IMR-90 (cell line): ENCODE measurements around the gene PLB1. TPM values are rescaled to one million over a fixed set of nuclear protein-coding genes. Genes with fewer than 3 reads are reported as not detected.

Experiments used
- ATAC-seq: fragments of 200-7000 bp; cut with Tn5 transposase; 2 replicates; pipeline ENCODE4 v1.9.1; 2020; ENCODE audit warnings: low read depth, mild to moderate bottlenecking, moderate library complexity
- BruUV-seq: library from RNA; stranded (reverse); fragments of 400-500 nt; replicated peaks from 2 replicates; lab custom pipeline; 2021; lab: Mats Ljungman, UMichigan
- CTCF ChIA-PET: fragments of 300-600 bp; formaldehyde crosslinking; extraction: SDS; loops from one replicate; lab custom pipeline; 2021; ENCODE audit warnings: antibody characterized with exemption; lab: Yijun Ruan, JAX
- POLR2A ChIA-PET: fragments of 300-600 bp; sonication (Branson Sonifier 250); formaldehyde crosslinking; loops from one replicate; lab custom pipeline; 2022; ENCODE audit warnings: antibody characterized with exemption; ENCODE audit not compliant: unreplicated experiment; lab: Charles Lee
- DNase-seq: peaks from one replicate; pipeline ENCODE4 v3.0.0; 2013
- H2AFZ ChIP-seq: replicated peaks from 2 replicates; pipeline ENCODE3; 2013; ENCODE audit warnings: low read length, mild to moderate bottlenecking; ENCODE audit not compliant: poor library complexity
- H2AK5ac ChIP-seq: 2 replicates; pipeline ENCODE4 v1.6.1; 2013; ENCODE audit warnings: low read depth, low read length, inconsistent platforms
- H2AK9ac ChIP-seq: replicated peaks from 2 replicates; pipeline ENCODE3; 2013; ENCODE audit warnings: mild to moderate bottlenecking, low read depth, low read length, moderate library complexity; ENCODE audit not compliant: poor library complexity
- H2BK120ac ChIP-seq: 2 replicates; pipeline ENCODE4 v1.6.1; 2013; ENCODE audit warnings: low read depth, low read length, inconsistent platforms
- H2BK15ac ChIP-seq: 3 replicates; pipeline ENCODE4 v1.6.1; 2013; ENCODE audit warnings: low read depth, low read length, inconsistent platforms
- H2BK20ac ChIP-seq: 2 replicates; pipeline ENCODE4 v1.6.1; 2013; ENCODE audit warnings: low read depth, mild to moderate bottlenecking, inconsistent platforms, low read length, moderate library complexity
- H2BK5ac ChIP-seq: 2 replicates; pipeline ENCODE4 v1.6.1; 2013; ENCODE audit warnings: mild to moderate bottlenecking, low read depth, low read length, inconsistent platforms; ENCODE audit not compliant: poor library complexity, severe bottlenecking
- H3K14ac ChIP-seq: replicated peaks from 2 replicates; pipeline ENCODE4 v1.6.1; 2013; ENCODE audit warnings: low read depth, low read length, inconsistent platforms
- H3K18ac ChIP-seq: 2 replicates; pipeline ENCODE4 v1.6.1; 2013; ENCODE audit warnings: low read depth, low read length, control low read depth
- H3K23ac ChIP-seq: 2 replicates; pipeline ENCODE4 v1.6.1; 2013; ENCODE audit warnings: low read depth, low read length, inconsistent platforms
- H3K27ac ChIP-seq: 2 replicates; pipeline ENCODE4 v1.5.1; 2013; ENCODE audit warnings: mild to moderate bottlenecking, control low read depth, low read length; ENCODE audit not compliant: insufficient read depth
- H3K27me3 ChIP-seq: 2 replicates; pipeline ENCODE4 v1.6.1; 2013; ENCODE audit warnings: low read length; ENCODE audit not compliant: control insufficient read depth, insufficient read depth
- H3K36me3 ChIP-seq: 2 replicates; pipeline ENCODE4 v1.6.1; 2013; ENCODE audit warnings: low read length, mixed read lengths; ENCODE audit not compliant: control insufficient read depth, insufficient read depth
- H3K4ac ChIP-seq: 2 replicates; pipeline ENCODE4 v1.6.1; 2013; ENCODE audit warnings: low read depth, low read length, inconsistent platforms
- H3K4me1 ChIP-seq: 2 replicates; pipeline ENCODE4 v1.6.1; 2013; ENCODE audit warnings: low read length, mixed read lengths; ENCODE audit not compliant: control insufficient read depth, insufficient read depth
- H3K4me2 ChIP-seq: 2 replicates; pipeline ENCODE4 v1.6.1; 2013; ENCODE audit warnings: low read depth, mild to moderate bottlenecking, control low read depth, low read length, moderate library complexity
- H3K4me3 ChIP-seq: 2 replicates; pipeline ENCODE4 v1.5.1; 2013; ENCODE audit warnings: low read depth, mild to moderate bottlenecking, control low read depth, low read length, moderate library complexity; ENCODE audit not compliant: insufficient read depth
- H3K56ac ChIP-seq: 2 replicates; pipeline ENCODE4 v1.6.1; 2013; ENCODE audit warnings: low read length, inconsistent platforms; ENCODE audit not compliant: insufficient read depth; ENCODE audit errors: extremely low read depth
- H3K79me1 ChIP-seq, 2 experiments: 2 replicates each; pipeline ENCODE4 v1.6.1; 2013; ENCODE audit warnings: low read length in 2 of 2, inconsistent platforms in 1 of 2, low read depth in 1 of 2
- H3K9ac ChIP-seq: 2 replicates; pipeline ENCODE4 v1.6.1; 2013; ENCODE audit warnings: low read depth, low read length, control low read depth
- H3K9me1 ChIP-seq: 2 replicates; pipeline ENCODE4 v1.6.1; 2013; ENCODE audit warnings: low read length, inconsistent platforms; ENCODE audit not compliant: insufficient read depth
- H3K9me3 ChIP-seq: 2 replicates; pipeline ENCODE4 v1.6.1; 2013; ENCODE audit warnings: low read length; ENCODE audit not compliant: control insufficient read depth, insufficient read depth
- H4K20me1 ChIP-seq: 2 replicates; pipeline ENCODE4 v1.6.1; 2013; ENCODE audit warnings: low read length, inconsistent platforms; ENCODE audit not compliant: insufficient read depth
- H4K5ac ChIP-seq: 2 replicates; pipeline ENCODE4 v1.6.1; 2013; ENCODE audit warnings: mild to moderate bottlenecking, low read depth, low read length, control low read depth
- H4K8ac ChIP-seq, 2 experiments: 2 replicates each; pipeline ENCODE4 v1.6.1; 2013; ENCODE audit warnings: low read depth in 2 of 2, low read length in 2 of 2, control low read depth in 1 of 2, inconsistent platforms in 1 of 2
- H4K91ac ChIP-seq: 2 replicates; pipeline ENCODE4 v1.6.1; 2013; ENCODE audit warnings: low read depth, low read length, inconsistent platforms; ENCODE audit not compliant: insufficient read depth
- FOS ChIP-seq: fragments of 150-350 bp; IDR thresholded peaks from 2 replicates; pipeline ENCODE4 v1.6.1; 2016; ENCODE audit warnings: low read depth, low read length
- MAFK ChIP-seq: IDR thresholded peaks from 2 replicates; pipeline ENCODE4 v1.6.1; 2012; ENCODE audit warnings: low read depth, low read length, improper control_type of control experiment
- POLR2A ChIP-seq: IDR thresholded peaks from 2 replicates; pipeline ENCODE4 v1.6.1; 2012; ENCODE audit warnings: mild to moderate bottlenecking, low read depth, low read length
- RCOR1 ChIP-seq: IDR thresholded peaks from 2 replicates; pipeline ENCODE4 v1.6.1; 2012; ENCODE audit warnings: mild to moderate bottlenecking, low read length, improper control_type of control experiment; ENCODE audit not compliant: insufficient replicate concordance
- RFX5 ChIP-seq: IDR thresholded peaks from 2 replicates; pipeline ENCODE4 v1.8.0; 2012; ENCODE audit warnings: low read depth, mild to moderate bottlenecking, low read length, moderate library complexity
- SMC3 ChIP-seq: fragments of 150-350 bp; IDR thresholded peaks from 2 replicates; pipeline ENCODE4 v1.6.1; 2016; ENCODE audit warnings: low read depth, mild to moderate bottlenecking, antibody characterized with exemption, low read length, moderate library complexity
- WGBS, 2 experiments: methylation state at CpG; one replicate each; pipeline versions ENCODE4 v1.1.5 to v1.1.7; 2013; ENCODE audit warnings: missing lambda C conversion rate in 2 of 2; ENCODE audit not compliant: insufficient read length in 1 of 2; ENCODE audit errors: extremely low coverage in 2 of 2; 5-methylcytosine and 5-hydroxymethylcytosine counted together
- dilution Hi-C: fragments of 300-500 bp; cut with HindIII; formaldehyde crosslinking; loops from one replicate; pipeline ENCODE4 v1.14.3; 2018; ENCODE audit warnings: low sequenced_read_pairs; ENCODE audit not compliant: unreplicated experiment
- in situ Hi-C: fragments of 300-500 bp; cut with MboI; formaldehyde crosslinking; loops from 3 replicates; pipeline ENCODE4 v1.14.3; 2019; ENCODE audit warnings: low sequenced_read_pairs, inconsistent platforms, mixed read lengths
- intact Hi-C: fragments of 100-400 bp; cut with micrococcal nuclease; formaldehyde crosslinking; loops from 2 replicates; pipeline ENCODE4 v1.10.0; 2022
- polyA plus RNA-seq, 3 experiments: library from polyadenylated mRNA; depleted of rRNA; stranded (reverse); fragments of >200 nt; gene quantifications; 2 replicates each; pipeline ENCODE4 v1.2.3, GENCODE V29; 2012; ENCODE audit warnings: low replicate concordance in 1 of 3
- total RNA-seq: library from RNA; depleted of rRNA; stranded (reverse); fragments of >200 nt; gene quantifications from 2 replicates; pipeline ENCODE4 v1.2.3, GENCODE V29; 2012
- TF ChIP-seq, protein P1 (sequence below): fragments of 150-350 bp; IDR thresholded peaks from 2 replicates; pipeline ENCODE4 v1.6.1; 2017; ENCODE audit warnings: mild to moderate bottlenecking, antibody characterized with exemption, low read length, low read depth
- TF ChIP-seq, protein P2 (sequence below): conservative IDR thresholded peaks from 2 replicates; pipeline ENCODE4 v1.5.1; 2012; ENCODE audit warnings: mild to moderate bottlenecking, low read depth, low read length, improper control_type of control experiment

The PLB1 gene
- total and polyA plus RNA-seq, 2 of the 4 experiments (the other 2 are of a cell fraction), result 0.74 to 0.90 TPM

DNA sequence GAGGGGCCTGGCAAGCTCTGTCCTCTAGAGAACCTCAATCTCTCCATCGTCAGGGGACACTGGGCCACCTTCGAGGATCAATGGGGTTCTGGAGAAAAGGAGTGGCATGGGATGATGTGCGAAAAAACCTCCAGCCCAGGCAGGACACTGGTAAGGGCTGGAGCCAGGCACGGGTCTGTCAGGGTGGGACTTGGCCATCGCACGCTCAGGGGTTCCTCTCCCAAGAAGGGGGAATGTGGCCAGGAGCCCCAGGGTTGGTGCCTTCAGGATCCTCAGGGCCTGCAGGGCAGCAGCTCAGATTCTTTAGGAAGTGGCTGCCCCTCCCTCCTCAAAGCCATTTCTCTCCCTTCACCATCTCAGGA is 46.8 kb upstream of the PLB1 start:
- H3K4me1 ChIP-seq, result peaks cover 37% of the 10 kb centered on the region

More for the DNA sequence above, 46.8 kb upstream of the PLB1 start:
- H3K9ac ChIP-seq, result no peak overlapping the region
- H3K4ac ChIP-seq, result peak overlapping the region; percentile 95
- ChIA-PET POLR2A (no interaction called here), CTCF (no interaction called here)
- H3K9me3 ChIP-seq, result no peaks in the 10 kb centered on the region
- H2BK5ac ChIP-seq, result peak overlapping the region; percentile 88
- peak overlapping the region; percentile 85 for H3K14ac ChIP-seq
- no peaks in the 10 kb centered on the region for H3K27me3 ChIP-seq
- WGBS, 2 experiments, result 92% methylated on average over 2 of the region's 6 CpGs; no CpG with 5 or more reads in 1 of the 2 experiments
- peaks cover 43% of the 10 kb centered on the region for H3K9me1 ChIP-seq
- ATAC-seq, result no peak
- in situ Hi-C loops (no loop called here), dilution Hi-C loops (no loop called here), intact Hi-C loops (loop anchor here (5.0 kb wide), 1 partner anchor 747 kb away; no protein-coding TSS in a partner anchor)
- H4K5ac ChIP-seq, result peak overlapping the region; percentile 43; the same call in 1 of the 2 replicates
- H3K4me2 ChIP-seq, result no peak overlapping the region
- peak overlapping the region; percentile 93 for H3K18ac ChIP-seq
- H3K23ac ChIP-seq, result peak overlapping the region; percentile 35; the same call in 1 of the 2 replicates
- H3K4me3 ChIP-seq, result no peak overlapping the region
- peak overlapping the region; percentile 98 for H2BK120ac ChIP-seq
- no TSS peak for BruUV-seq
- H2AK9ac ChIP-seq, result peak overlapping the region; percentile 93
- H3K27ac ChIP-seq, result peak overlapping the region; percentile 88; the same call in 1 of the 2 replicates
- H4K8ac ChIP-seq, result peak overlapping the region in 1 of 2 experiments; percentile 97; a peak in 3 of 4 replicates
- TF ChIP-seq FOS (no peak), POLR2A (no peak), MAFK (no peak), SMC3 (no peak), RCOR1 (no peak), RFX5 (no peak)
- TF ChIP-seq, protein P1, sequence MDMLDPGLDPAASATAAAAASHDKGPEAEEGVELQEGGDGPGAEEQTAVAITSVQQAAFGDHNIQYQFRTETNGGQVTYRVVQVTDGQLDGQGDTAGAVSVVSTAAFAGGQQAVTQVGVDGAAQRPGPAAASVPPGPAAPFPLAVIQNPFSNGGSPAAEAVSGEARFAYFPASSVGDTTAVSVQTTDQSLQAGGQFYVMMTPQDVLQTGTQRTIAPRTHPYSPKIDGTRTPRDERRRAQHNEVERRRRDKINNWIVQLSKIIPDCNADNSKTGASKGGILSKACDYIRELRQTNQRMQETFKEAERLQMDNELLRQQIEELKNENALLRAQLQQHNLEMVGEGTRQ, result no peak
- TF ChIP-seq, protein P2, sequence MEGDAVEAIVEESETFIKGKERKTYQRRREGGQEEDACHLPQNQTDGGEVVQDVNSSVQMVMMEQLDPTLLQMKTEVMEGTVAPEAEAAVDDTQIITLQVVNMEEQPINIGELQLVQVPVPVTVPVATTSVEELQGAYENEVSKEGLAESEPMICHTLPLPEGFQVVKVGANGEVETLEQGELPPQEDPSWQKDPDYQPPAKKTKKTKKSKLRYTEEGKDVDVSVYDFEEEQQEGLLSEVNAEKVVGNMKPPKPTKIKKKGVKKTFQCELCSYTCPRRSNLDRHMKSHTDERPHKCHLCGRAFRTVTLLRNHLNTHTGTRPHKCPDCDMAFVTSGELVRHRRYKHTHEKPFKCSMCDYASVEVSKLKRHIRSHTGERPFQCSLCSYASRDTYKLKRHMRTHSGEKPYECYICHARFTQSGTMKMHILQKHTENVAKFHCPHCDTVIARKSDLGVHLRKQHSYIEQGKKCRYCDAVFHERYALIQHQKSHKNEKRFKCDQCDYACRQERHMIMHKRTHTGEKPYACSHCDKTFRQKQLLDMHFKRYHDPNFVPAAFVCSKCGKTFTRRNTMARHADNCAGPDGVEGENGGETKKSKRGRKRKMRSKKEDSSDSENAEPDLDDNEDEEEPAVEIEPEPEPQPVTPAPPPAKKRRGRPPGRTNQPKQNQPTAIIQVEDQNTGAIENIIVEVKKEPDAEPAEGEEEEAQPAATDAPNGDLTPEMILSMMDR, result no peak
- peaks cover 4 to 40% of the 10 kb centered on the region in 2 experiments; a peak in 3 of 4 replicates for H3K79me1 ChIP-seq
- no peaks in the 10 kb centered on the region for H3K36me3 ChIP-seq
- H4K20me1 ChIP-seq, result no peaks in the 10 kb centered on the region
- peak overlapping the region; percentile 80 for H2AFZ ChIP-seq
- H2BK20ac ChIP-seq, result peak overlapping the region; percentile 91
- H3K56ac ChIP-seq, result no peak overlapping the region
- H2BK15ac ChIP-seq, result peak overlapping the region; percentile 97; the same call in 2 of the 3 replicates
- peak overlapping the region; percentile 90 for H2AK5ac ChIP-seq
- peak overlapping the region; percentile 67 for H4K91ac ChIP-seq
- DNase-seq, result no peak
